Left ventricle myocardium inferior (tissue), 1 donor: Measurements from ENCODE around the gene SLC1A2. TPM values are rescaled to one million over a fixed set of nuclear protein-coding genes. Genes with fewer than 3 reads are reported as not detected.

ENCODE experiments used
- DNase-seq: peaks from one replicate; pipeline ENCODE4 v3.0.0-alpha.2; 2020
- H3K27ac ChIP-seq: fragments of 200-600 bp; replicated peaks from 2 replicates; pipeline ENCODE4 v1.8.0; 2021
- H3K27me3 ChIP-seq: fragments of 200-600 bp; 2 replicates; pipeline ENCODE4 v1.8.0; 2021; ENCODE audit warnings: low read depth
- H3K36me3 ChIP-seq: fragments of 200-600 bp; 2 replicates; pipeline ENCODE4 v1.8.0; 2021
- H3K4me1 ChIP-seq: fragments of 200-600 bp; 2 replicates; pipeline ENCODE4 v1.8.0; 2021
- H3K4me3 ChIP-seq: fragments of 200-600 bp; 2 replicates; pipeline ENCODE4 v1.8.0; 2021; ENCODE audit warnings: mild to moderate bottlenecking, moderate library complexity
- H3K9me3 ChIP-seq: fragments of 200-600 bp; replicated peaks from 2 replicates; pipeline ENCODE4 v1.8.0; 2021
- CTCF ChIP-seq: fragments of 200-600 bp; IDR thresholded peaks from 2 replicates; pipeline ENCODE4 v1.8.0; 2021; ENCODE audit warnings: antibody characterized with exemption, mild to moderate bottlenecking, borderline replicate concordance
- intact Hi-C: fragments of 100-400 bp; cut with micrococcal nuclease; formaldehyde crosslinking; loops from one replicate; pipeline ENCODE4 v1.11.0; 2022
- total RNA-seq: library from RNA; stranded (reverse); fragmentation: NEBNext Ultra II Directional; extraction: Animal tissue kit (Norgen Biotek cat#: 25700); gene quantifications from one replicate; pipeline ENCODE4 v1.2.1, GENCODE V29; 2021
- donor health status: DM: no; HTN: yes; CAD: no; lungs with severe emphysema.

The SLC1A2 gene
- total RNA-seq, 1 donor from 2014 or later: 8.4 TPM

GRCh38 chr11:35247863-35248262 is 171.5 kb downstream of the SLC1A2 start:
- H3K4me1 ChIP-seq: peaks cover 11% of the 10 kb centered on the region
- no peak overlapping the region for H3K4me3 ChIP-seq
- H3K27me3 ChIP-seq: no peaks in the 10 kb centered on the region
- H3K36me3 ChIP-seq: no peaks in the 10 kb centered on the region
- H3K9me3 ChIP-seq: no peaks in the 10 kb centered on the region
- DNase-seq: no peak
- H3K27ac ChIP-seq: no peak overlapping the region
- intact Hi-C loops: no loop called here
- TF ChIP-seq CTCF: no peak

GRCh38 chr11:35247428-35247827 is 171.9 kb downstream of the SLC1A2 start:
- peak overlapping the region; percentile 63 for H3K27ac ChIP-seq
- H3K27me3 ChIP-seq: no peaks in the 10 kb centered on the region
- no peak for TF ChIP-seq CTCF
- intact Hi-C loops: no loop called here
- peaks cover 11% of the 10 kb centered on the region for H3K4me1 ChIP-seq
- DNase-seq: no peak
- no peaks in the 10 kb centered on the region for H3K36me3 ChIP-seq
- no peak overlapping the region for H3K4me3 ChIP-seq
- no peaks in the 10 kb centered on the region for H3K9me3 ChIP-seq

- Histone ChIP-seq H3K36me3 (no peaks in the 10 kb centered on the region), H3K27ac (peak overlapping the region; percentile 63), H3K4me3 (no peak overlapping the region), H3K9me3 (no peaks in the 10 kb centered on the region), H3K4me1 (peaks cover 11% of the 10 kb centered on the region), H3K27me3 (no peaks in the 10 kb centered on the region)
- no peak for DNase-seq
- TF ChIP-seq CTCF: no peak
- intact Hi-C loops: no loop called here
These were observed 172.6 kb downstream of the SLC1A2 start for GRCh38 chr11:35246745-35247144.

- DNase-seq: no peak
- no peak overlapping the region for H3K4me3 ChIP-seq
- intact Hi-C loops: no loop called here
- TF ChIP-seq CTCF: no peak
- H3K36me3 ChIP-seq: no peaks in the 10 kb centered on the region
- no peaks in the 10 kb centered on the region for H3K9me3 ChIP-seq
- peak overlapping the region; percentile 63 for H3K27ac ChIP-seq
- H3K4me1 ChIP-seq: peaks cover 11% of the 10 kb centered on the region
- no peaks in the 10 kb centered on the region for H3K27me3 ChIP-seq
These were observed 173.6 kb downstream of the SLC1A2 start for GRCh38 chr11:35245786-35246185.

GRCh38 chr11:35245056-35245455 is 174.3 kb downstream of the SLC1A2 start:
- TF ChIP-seq CTCF: no peak
- no peak for DNase-seq
- intact Hi-C loops: no loop called here
- Histone ChIP-seq H3K4me1 (peaks cover 11% of the 10 kb centered on the region), H3K36me3 (no peaks in the 10 kb centered on the region), H3K4me3 (no peak overlapping the region), H3K27ac (peak overlapping the region; percentile 24), H3K27me3 (no peaks in the 10 kb centered on the region), H3K9me3 (no peaks in the 10 kb centered on the region)

GRCh38 chr11:35243774-35244173 is 175.6 kb downstream of the SLC1A2 start:
- Histone ChIP-seq H3K4me3 (no peak overlapping the region), H3K27ac (no peak overlapping the region), H3K4me1 (peaks cover 11% of the 10 kb centered on the region), H3K9me3 (no peaks in the 10 kb centered on the region), H3K36me3 (no peaks in the 10 kb centered on the region), H3K27me3 (no peaks in the 10 kb centered on the region)
- no peak for TF ChIP-seq CTCF
- intact Hi-C loops: no loop called here
- DNase-seq: no peak
